ENCODE results near the gene CYP4V2.

DNA sequence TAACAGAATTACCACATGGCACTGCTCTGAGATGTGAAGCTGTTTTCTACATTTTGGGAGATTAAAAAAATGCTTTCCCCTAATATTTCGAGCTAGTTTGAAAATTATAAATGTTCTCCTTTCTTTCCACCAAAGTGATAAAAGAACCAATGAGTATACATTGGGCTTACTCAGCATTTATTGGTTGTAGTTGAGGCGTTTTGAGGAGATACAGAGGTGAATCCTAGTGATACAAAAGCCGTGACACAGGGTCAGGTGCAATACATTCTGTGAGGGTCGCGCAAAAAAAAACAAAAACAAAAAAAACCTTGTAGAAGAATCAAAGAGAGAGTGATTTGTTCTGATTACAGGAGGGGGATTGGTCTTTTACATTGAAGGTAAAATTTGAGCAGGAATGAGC, 32.4 kb upstream of the CYP4V2 start:
- TF ChIP-seq, protein P1, sequence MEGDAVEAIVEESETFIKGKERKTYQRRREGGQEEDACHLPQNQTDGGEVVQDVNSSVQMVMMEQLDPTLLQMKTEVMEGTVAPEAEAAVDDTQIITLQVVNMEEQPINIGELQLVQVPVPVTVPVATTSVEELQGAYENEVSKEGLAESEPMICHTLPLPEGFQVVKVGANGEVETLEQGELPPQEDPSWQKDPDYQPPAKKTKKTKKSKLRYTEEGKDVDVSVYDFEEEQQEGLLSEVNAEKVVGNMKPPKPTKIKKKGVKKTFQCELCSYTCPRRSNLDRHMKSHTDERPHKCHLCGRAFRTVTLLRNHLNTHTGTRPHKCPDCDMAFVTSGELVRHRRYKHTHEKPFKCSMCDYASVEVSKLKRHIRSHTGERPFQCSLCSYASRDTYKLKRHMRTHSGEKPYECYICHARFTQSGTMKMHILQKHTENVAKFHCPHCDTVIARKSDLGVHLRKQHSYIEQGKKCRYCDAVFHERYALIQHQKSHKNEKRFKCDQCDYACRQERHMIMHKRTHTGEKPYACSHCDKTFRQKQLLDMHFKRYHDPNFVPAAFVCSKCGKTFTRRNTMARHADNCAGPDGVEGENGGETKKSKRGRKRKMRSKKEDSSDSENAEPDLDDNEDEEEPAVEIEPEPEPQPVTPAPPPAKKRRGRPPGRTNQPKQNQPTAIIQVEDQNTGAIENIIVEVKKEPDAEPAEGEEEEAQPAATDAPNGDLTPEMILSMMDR (IDR thresholded peaks at IDR 0.05), result no peak
- no peak for TF ChIP-seq EZH2 (IDR thresholded peaks at IDR 0.05; ENCODE audit: borderline replicate concordance, insufficient read depth, low read depth, low read length, poor library complexity, severe bottlenecking)

Data from B cell (primary cell).